Activated B cell treated with CpG ODN at 0.5 μM for 24 hours (primary cell): ENCODE results near the gene DLGAP4. TPM values are rescaled to one million over a fixed set of nuclear protein-coding genes. Genes with fewer than 3 reads are reported as not detected.

Experiments
- ATAC-seq: fragments of 200-7000 bp; cut with Tn5 transposase; one replicate; pipeline ENCODE4 v1.10.0; 2021; ENCODE audit warnings: low read depth, mild to moderate bottlenecking, moderate library complexity
- CTCF ChIA-PET: fragments of 350-600 bp; sonication (Branson Sonifier 250); formaldehyde crosslinking; loops from one replicate; lab custom pipeline; 2021; ENCODE audit warnings: antibody characterized with exemption; lab: Charles Lee
- POLR2A ChIA-PET: fragments of 350-600 bp; sonication (Branson Sonifier 250); formaldehyde crosslinking; loops from one replicate; lab custom pipeline; 2021; ENCODE audit warnings: antibody characterized with exemption; lab: Charles Lee
- DNase-seq: peaks from one replicate; pipeline ENCODE4 v3.0.0; 2022
- H3K27ac Mint-ChIP-seq: one replicate; pipeline ENCODE4 v1.8.0; 2020; ENCODE audit warnings: mixed read lengths
- H3K27me3 Mint-ChIP-seq: one replicate; pipeline ENCODE4 v1.8.0; 2021; ENCODE audit warnings: mixed read lengths
- H3K36me3 Mint-ChIP-seq: one replicate; pipeline ENCODE4 v1.8.0; 2021; ENCODE audit warnings: low read depth, mixed read lengths
- H3K4me1 Mint-ChIP-seq: one replicate; pipeline ENCODE4 v1.8.0; 2021; ENCODE audit warnings: mixed read lengths
- H3K4me3 Mint-ChIP-seq: one replicate; pipeline ENCODE4 v1.8.0; 2020; ENCODE audit warnings: mild to moderate bottlenecking, mixed read lengths
- H3K9me3 Mint-ChIP-seq: one replicate; pipeline ENCODE4 v1.8.0; 2020; ENCODE audit warnings: mixed read lengths
- intact Hi-C: fragments of 100-400 bp; cut with micrococcal nuclease; formaldehyde crosslinking; loops from one replicate; pipeline ENCODE4 v1.15.1; 2024
- total RNA-seq: library from RNA; stranded (reverse); gene quantifications from 2 replicates; pipeline ENCODE4 v1.2.3, GENCODE V29; 2022
- TF ChIP-seq, protein P1 (sequence below): fragments of 200-600 bp; IDR thresholded peaks from one replicate; pipeline ENCODE4 v1.8.0; 2022; ENCODE audit warnings: antibody characterized with exemption, mild to moderate bottlenecking

The DLGAP4 gene
- total RNA-seq, 1 donor from 2014 or later = 38.7 TPM

DNA sequence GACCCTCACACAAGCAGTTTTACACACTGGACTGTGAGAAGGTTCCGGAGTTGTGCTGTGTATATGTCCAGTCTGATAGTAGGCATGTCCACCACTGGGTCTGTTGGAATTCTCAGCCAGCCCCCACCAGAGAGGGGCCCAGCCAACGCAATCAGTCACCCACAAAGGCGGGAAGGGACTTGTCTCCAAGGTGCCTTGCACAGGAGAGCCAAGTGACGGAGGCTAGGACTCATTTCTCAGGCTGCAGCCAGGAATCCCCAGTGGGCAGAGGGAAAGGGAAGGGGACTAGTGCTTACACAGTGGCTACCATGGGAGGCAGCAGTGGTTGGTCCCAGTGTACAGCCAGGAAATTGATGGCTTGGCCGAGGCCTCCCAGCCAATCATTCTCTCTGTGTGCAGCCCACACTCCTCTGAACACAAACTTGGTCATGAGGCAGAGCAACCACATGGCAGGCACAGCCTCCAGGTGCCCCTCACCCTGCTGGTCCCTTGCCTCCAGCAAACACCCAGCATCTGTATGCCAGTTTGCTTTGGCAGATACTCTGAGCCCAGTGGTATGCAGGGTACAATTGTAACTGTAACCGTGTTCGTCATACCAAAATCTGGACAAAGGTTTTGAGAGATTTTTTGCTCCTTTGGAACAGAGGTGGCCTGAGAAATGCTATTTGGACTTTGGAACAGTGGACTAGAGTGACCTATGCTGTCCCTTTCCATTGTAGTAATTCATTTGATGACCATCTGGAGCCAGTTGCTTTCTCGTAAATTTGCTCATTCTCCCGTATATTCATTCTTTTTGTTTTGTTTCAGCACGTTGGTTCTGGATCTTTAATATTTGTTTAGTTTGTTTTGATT, 162.2 kb downstream of the DLGAP4 start:
- ChIA-PET CTCF (no interaction called here), POLR2A (interaction anchor here (0.6 kb wide), 1 partner anchor 263 kb away, joined by 3 read pairs; no protein-coding TSS in a partner anchor)
- ATAC-seq = no peak
- Mint-ChIP-seq H3K4me3 (no peak overlapping the region), H3K4me1 (peaks cover 96% of the 10 kb centered on the region), H3K9me3 (no peaks in the 10 kb centered on the region), H3K27ac (peak overlapping the region; percentile 74), H3K27me3 (no peaks in the 10 kb centered on the region), H3K36me3 (peaks cover 2% of the 10 kb centered on the region)
- no peak for DNase-seq
- intact Hi-C loops = loop anchor here (10.0 kb wide), 2 partner anchors 404 to 1794 kb away; partner anchors contain the start of gene PIGU
- TF ChIP-seq, protein P1, sequence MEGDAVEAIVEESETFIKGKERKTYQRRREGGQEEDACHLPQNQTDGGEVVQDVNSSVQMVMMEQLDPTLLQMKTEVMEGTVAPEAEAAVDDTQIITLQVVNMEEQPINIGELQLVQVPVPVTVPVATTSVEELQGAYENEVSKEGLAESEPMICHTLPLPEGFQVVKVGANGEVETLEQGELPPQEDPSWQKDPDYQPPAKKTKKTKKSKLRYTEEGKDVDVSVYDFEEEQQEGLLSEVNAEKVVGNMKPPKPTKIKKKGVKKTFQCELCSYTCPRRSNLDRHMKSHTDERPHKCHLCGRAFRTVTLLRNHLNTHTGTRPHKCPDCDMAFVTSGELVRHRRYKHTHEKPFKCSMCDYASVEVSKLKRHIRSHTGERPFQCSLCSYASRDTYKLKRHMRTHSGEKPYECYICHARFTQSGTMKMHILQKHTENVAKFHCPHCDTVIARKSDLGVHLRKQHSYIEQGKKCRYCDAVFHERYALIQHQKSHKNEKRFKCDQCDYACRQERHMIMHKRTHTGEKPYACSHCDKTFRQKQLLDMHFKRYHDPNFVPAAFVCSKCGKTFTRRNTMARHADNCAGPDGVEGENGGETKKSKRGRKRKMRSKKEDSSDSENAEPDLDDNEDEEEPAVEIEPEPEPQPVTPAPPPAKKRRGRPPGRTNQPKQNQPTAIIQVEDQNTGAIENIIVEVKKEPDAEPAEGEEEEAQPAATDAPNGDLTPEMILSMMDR = no peak

DNA sequence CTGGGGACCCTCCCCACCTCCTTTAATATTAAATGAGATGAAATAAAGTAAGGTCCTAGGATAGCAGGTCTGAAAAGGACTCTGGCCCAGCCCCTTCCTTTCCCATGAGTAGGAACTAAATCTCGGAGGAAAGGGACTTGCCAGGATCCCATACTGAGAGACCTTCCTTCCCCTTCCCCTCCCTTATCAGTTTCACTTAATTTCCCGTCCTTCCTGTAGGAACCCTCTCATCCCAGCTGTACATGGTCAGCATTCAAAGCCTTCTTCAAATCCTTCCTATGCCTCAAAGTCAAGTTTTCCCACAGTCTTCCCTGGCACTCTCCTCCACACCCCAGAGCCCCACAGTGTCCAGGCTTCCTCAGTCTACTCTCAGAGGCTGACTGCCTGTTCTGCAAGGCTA, 163.8 kb downstream of the DLGAP4 start:
- Mint-ChIP-seq H3K36me3 (peaks cover 8% of the 10 kb centered on the region), H3K4me1 (peaks cover 96% of the 10 kb centered on the region), H3K27me3 (no peaks in the 10 kb centered on the region), H3K9me3 (no peaks in the 10 kb centered on the region), H3K4me3 (peak overlapping the region; percentile 50), H3K27ac (peak overlapping the region; percentile 62)
- TF ChIP-seq, protein P1 = no peak
- ChIA-PET CTCF (no interaction called here), POLR2A (no interaction called here)
- intact Hi-C loops = loop anchor here (10.0 kb wide), 2 partner anchors 405 to 1795 kb away; partner anchors contain the start of gene PIGU
- ATAC-seq (no peak), DNase-seq (no peak)

DNA sequence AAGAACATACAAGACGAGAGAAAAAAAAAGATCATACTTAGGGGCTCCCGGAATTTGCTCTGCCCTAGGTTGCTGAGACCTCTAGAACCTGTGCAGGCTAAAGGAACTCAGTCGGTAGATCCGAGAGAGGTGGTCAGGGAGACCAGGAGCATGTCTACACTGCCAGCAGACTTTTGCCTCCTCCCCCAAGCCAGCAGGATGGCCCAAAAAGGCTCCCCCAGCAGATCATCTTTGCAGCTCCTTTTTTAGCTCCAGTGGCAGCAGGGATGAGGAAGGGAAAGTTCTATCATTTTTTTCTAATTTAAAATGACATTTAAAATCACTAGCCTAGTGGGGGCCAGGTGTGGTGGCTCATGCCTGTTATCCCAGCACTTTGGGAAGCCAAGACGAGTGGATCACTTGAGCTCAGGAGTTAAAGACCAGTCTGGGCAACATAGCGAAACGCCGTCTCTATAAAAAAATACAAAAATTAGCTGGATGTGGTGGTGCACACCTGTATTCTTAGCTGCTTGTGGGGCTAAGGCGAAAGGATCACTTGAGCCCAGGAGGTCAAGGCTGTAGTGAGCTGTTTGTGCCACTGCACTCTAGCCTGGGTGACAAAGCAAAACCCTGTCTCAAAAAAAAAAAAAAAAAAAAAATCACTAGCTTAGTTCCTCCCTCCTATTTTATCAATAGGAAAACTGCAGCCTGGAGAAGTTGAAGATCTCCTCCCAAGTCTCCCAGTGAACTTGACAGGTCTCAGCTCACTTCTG, 165.9 kb downstream of the DLGAP4 start:
- ATAC-seq (no peak), DNase-seq (no peak)
- POLR2A ChIA-PET = interaction anchor here (0.6 to 3.1 kb wide), 5 partner anchors 10 to 357 kb away, joined by 5 to 11 read pairs (median 7); partner anchors contain the start of genes RAB5IF and TGIF2
- no peaks in the 10 kb centered on the region for H3K27me3 Mint-ChIP-seq
- TF ChIP-seq, protein P1 = no peak
- peak overlapping the region; percentile 84 for H3K27ac Mint-ChIP-seq
- peaks cover 8% of the 10 kb centered on the region for H3K36me3 Mint-ChIP-seq
- intact Hi-C loops = loop anchor here (1.0 kb wide), 1 partner anchor 11 kb away; no protein-coding TSS in a partner anchor
- CTCF ChIA-PET = interaction anchor here (1.1 kb wide), 2 partner anchors 133 to 141 kb away, joined by 3 read pairs; partner anchors contain the start of gene RAB5IF
- no peaks in the 10 kb centered on the region for H3K9me3 Mint-ChIP-seq
- peak overlapping the region; percentile 63 for H3K4me3 Mint-ChIP-seq
- H3K4me1 Mint-ChIP-seq = peaks cover 77% of the 10 kb centered on the region

DNA sequence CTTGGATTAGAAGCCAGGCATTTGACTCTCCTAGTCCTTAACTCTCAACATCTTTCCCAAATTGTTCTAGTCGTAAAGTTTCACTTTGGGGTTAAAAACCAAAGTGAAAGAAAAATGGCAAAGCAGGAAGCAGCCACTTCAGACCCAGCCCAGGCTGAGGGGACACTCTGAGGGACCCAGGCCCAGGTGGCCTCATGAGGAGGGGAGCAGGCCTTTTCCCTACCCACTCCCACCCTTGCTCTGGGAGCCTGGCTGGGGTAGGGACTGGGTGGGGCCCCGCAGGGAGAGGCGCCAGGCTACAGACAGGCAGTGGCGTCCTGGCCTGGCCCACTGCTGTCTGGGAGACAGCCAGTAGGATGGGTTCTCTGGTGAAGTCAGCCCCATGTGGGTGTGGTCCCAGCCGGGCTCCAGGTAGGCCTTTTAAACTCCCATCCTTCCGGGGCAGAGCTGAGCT, 166.5 kb downstream of the DLGAP4 start:
- intact Hi-C loops = loop anchor here (1.0 kb wide), 1 partner anchor 11 kb away; no protein-coding TSS in a partner anchor
- Mint-ChIP-seq H3K4me1 (peaks cover 70% of the 10 kb centered on the region), H3K36me3 (peaks cover 8% of the 10 kb centered on the region), H3K4me3 (peak overlapping the region; percentile 63), H3K9me3 (no peaks in the 10 kb centered on the region), H3K27ac (peak overlapping the region; percentile 84), H3K27me3 (no peaks in the 10 kb centered on the region)
- DNase-seq (no peak), ATAC-seq (peak; percentile 60)
- POLR2A ChIA-PET = interaction anchor here (0.8 to 3.1 kb wide), 4 partner anchors 10 to 132 kb away, joined by 5 to 11 read pairs (median 6); partner anchors contain the start of genes RAB5IF and TGIF2
- CTCF ChIA-PET = interaction anchor here (1.1 kb wide), 2 partner anchors 133 to 140 kb away, joined by 3 read pairs; partner anchors contain the start of gene RAB5IF
- TF ChIP-seq, protein P1 = no peak
